HEK293 (cell line): Measurements from ENCODE around the gene AKR7A3.

Experiments used
- CTCF ChIP-seq: fragments of 450-650 bp; formaldehyde crosslinking; IDR thresholded peaks from 2 replicates; pipeline ENCODE4 v1.5.1; 2016; ENCODE audit warnings: missing biosample characterization, missing genetic modification characterization
- YY1 ChIP-seq: fragments of 450-650 bp; formaldehyde crosslinking; IDR thresholded peaks from 2 replicates; pipeline ENCODE4 v1.5.1; 2018; ENCODE audit warnings: missing biosample characterization, missing genetic modification characterization
- ZNF223 ChIP-seq: fragments of 450-650 bp; formaldehyde crosslinking; IDR thresholded peaks from 2 replicates; pipeline ENCODE4 v1.5.1; 2016; ENCODE audit warnings: missing biosample characterization, missing genetic modification characterization
- ZNF24 ChIP-seq: fragments of 450-650 bp; formaldehyde crosslinking; IDR thresholded peaks from 2 replicates; pipeline ENCODE4 v1.5.1; 2016; ENCODE audit warnings: missing biosample characterization, missing genetic modification characterization
- ZSCAN5A ChIP-seq: fragments of 450-650 bp; formaldehyde crosslinking; IDR thresholded peaks from 2 replicates; pipeline ENCODE4 v1.5.1; 2016; ENCODE audit warnings: missing biosample characterization, missing genetic modification characterization

DNA sequence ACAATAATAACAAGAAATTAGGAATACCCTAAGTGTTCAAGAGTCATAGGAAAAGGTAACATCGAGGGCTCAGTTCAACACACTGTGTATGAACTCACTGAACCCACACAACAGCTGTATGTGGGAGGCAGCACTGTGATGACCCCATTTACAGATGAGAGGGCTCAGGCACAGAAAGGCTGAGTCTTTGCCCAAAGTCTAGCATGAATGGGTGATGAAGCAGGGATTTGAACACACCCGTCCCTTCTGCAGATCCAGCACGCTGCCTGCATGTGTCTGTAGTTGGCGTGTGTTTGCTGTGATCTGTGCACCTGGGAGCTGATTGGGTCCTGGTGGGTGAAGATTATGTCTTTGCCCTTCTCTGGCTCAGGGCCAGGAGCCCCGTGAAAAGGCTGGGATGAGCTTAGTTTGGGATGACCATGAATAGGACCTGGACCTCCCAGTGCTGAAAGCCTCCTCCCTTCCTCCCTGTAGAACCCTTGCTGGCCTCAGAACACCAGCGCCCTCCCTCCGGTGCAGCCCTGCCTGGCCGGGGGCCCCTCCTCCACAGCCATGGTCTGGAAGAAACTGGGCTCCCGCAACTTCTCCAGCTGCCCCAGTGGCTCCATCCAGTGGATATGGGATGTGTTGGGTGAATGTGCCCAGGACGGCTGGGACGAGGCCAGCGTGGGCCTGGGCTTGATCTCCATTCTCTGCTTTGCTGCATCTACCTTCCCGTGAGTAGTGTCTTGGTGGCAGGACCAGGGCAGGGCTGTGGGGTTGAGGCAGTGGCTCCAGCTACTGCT, 28.7 kb upstream of the AKR7A3 start:
- TF ChIP-seq CTCF (tag by site-specific recombination) (no peak), YY1 (no peak), ZNF223 (tag by site-specific recombination) (no peak), ZSCAN5A (no peak), ZNF24 (tag by site-specific recombination) (no peak)
